Stimulated activated naive CD8-positive, alpha-beta T cell treated with anti-CD3 and anti-CD28 coated beads, Interleukin-15, Interleukin-2, amounts not matched to agents 100 U/mL and 50 U/mL, for 24 hours (primary cell): ENCODE data around the gene EIPR1.
"Not testable (repeated sequence)": the region's sequence is repeated elsewhere in the genome, so short reads cannot be mapped to it uniquely, and the experiment has no call there.

Experiments
- ATAC-seq: fragments of 150-1000 bp; cut with Tn5 transposase; one replicate; pipeline ENCODE4 v1.10.0; 2021
- DNase-seq: peaks from one replicate; pipeline ENCODE4 v3.0.0; 2021

Gene EIPR1

DNA sequence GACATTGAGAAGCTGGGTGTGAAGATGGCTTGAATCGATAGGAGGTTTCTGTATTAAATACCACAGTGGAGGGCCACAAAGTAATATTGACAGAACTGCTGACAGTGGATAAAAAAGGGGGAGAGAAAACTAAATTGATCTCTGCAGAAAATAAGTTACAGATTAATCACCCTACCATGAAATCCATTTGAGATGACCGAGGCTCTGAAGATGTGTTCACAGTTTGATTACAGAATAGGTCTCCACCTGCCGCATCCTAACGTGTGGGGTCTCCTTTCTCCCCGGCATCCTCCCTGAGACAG, 165.6 kb downstream of the EIPR1 start:
- no peak for DNase-seq
- ATAC-seq, result no peak

DNA sequence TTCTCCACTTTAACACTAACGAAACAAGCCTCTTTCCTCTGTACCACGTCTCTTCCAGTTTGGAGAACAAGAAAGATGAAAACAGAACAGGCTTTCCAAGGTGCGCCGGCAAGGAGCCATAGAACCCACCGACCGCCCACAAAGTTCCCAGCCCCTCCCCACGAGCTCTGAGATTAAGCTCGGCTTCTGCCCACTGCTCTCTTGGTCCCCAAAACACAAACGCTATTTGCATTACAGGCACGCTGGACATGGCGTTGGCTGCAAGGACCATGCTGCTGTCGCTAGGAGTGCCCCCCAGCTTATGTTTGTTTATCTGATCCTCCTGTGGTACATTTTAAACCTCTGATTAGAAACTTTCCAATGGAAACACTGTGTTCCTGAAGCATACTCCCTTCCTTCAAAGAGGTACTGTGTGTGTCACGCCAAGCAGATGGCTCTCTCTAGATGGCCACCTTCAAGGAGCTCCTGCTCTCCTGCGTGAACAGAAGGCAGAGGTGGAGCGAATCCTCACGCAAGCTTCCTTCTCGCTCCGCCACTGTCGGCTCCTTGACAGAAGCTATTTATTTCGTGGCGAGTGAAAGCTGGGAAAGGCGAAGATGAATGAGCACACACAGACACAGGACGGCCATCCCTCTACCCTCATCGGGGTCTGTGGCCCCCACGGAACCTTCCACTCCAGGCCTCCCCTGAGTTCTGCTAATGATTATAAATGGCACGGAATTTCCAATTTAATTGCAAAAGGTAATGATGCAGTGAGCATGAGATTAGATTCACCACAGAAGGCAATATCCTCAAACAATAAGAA, 166.2 kb downstream of the EIPR1 start:
- DNase-seq (no peak), ATAC-seq (no peak)

DNA sequence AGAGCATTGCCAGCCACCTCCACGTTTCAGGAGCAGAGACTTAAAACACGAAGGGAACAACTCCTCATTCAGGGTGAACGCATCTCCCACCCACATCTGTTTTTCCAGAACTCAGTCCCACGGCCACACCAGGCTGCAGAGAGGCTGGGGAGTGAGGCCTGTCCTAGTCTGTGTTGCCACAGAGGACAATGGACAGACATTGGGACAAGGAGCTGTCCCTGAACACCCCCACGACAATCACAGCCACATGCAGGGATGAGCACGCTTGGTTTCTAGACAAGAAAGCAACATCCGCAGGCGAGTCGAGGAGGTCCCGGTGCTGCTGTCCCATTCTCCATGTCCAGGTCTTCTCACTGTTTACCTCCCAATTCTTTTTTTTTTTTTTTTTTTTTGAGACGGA, 167.4 kb downstream of the EIPR1 start:
- no peak for ATAC-seq
- no peak for DNase-seq

DNA sequence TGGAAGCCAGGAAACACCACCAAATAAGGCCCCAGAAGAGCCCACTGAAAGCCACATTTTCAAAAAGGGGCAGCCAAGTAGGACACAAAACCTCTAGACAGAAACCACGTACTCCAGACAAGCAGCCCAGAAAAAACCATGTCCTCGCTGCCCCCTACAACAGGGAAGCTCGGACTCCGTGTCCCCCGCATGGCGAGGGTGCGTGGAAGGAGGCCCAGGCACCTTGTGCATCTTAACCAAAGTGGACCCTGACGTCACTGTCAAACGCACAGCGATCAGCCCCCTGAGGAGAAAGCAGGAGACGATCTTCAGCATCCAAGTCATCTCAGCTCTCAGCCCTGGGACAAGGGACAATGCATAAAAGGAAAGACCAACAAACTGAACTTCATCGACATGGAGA, 168.4 kb downstream of the EIPR1 start:
- DNase-seq, result no peak
- ATAC-seq, result no peak

DNA sequence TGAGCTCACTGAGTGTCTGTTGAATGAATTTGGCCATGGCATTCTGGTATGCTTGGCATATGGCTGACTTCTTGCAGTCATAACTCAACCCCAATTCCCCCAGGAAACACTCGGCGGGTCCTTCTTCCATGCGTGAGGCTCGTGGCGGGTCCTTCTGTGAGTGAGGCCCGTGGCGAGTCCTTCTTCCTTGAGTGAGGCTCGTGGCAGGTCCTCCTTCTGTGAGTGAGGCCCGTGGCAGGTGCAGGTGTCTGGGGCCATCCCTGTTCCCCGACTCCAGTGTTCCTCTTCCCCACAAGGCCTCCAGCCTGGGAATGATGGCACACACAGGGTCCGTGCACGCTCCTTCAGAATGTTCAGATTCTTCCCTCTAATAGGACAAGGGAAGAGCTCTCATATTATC, 169.0 kb downstream of the EIPR1 start:
- ATAC-seq (no peak), DNase-seq (no peak)

DNA sequence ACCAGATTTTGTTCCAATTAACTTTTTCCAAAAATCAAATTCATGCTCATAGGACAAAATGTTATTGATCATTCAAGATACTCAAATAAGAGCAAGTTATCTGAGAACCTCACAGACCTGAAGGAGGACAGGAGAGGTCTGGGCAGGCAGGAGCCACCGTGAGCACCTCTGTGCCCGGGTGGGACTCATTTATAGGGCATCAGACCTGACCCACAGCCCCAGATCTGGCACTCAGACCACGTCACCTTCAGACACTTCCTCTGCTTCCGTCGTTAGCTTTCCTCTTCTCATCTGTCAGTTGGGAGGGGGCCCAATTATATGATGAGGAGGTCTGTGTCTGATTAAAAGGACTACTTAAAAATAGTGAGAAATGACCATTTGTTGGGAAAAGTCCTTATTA, 169.4 kb downstream of the EIPR1 start:
- DNase-seq (no peak), ATAC-seq (no peak)

DNA sequence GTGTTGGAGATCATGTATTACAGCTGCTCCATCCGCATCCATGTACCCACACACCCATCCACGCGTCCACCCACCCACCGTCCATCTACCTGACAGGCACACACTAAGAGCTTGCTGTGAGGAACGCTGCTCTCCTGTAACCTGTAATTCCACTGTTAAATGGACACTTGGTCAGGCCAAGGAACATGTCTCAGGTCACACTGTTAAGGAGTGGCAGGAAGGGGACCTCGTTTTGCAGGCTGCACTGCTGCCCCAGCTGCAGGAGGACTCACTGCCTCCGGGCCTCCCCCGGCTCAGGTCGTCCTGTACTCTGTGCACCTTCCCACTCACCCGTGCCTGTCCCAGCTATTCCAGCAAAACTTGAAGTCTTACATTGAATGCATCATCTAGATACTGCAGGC, 170.5 kb downstream of the EIPR1 start:
- ATAC-seq (no peak), DNase-seq (no peak)

DNA sequence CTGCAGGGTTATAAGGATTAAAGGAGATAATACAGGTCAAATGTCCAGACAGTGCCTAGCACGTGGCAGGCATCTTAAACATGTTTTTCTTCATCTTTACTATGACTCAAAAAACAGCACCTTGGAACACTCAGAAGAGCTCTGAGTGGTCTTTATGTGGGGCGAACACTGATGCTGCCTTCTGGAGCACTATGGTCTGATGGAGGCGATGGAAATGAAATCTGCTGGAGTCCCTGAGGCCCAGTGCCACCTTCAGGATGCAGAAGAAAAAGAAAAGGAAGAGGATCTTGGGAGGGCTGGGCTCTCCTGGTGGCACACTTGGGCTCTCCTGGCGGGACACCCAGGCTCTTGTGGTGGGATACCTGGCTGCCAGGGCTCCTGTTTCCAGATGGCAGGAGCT, 171.8 kb downstream of the EIPR1 start:
- DNase-seq, result no peak
- ATAC-seq, result no peak

DNA sequence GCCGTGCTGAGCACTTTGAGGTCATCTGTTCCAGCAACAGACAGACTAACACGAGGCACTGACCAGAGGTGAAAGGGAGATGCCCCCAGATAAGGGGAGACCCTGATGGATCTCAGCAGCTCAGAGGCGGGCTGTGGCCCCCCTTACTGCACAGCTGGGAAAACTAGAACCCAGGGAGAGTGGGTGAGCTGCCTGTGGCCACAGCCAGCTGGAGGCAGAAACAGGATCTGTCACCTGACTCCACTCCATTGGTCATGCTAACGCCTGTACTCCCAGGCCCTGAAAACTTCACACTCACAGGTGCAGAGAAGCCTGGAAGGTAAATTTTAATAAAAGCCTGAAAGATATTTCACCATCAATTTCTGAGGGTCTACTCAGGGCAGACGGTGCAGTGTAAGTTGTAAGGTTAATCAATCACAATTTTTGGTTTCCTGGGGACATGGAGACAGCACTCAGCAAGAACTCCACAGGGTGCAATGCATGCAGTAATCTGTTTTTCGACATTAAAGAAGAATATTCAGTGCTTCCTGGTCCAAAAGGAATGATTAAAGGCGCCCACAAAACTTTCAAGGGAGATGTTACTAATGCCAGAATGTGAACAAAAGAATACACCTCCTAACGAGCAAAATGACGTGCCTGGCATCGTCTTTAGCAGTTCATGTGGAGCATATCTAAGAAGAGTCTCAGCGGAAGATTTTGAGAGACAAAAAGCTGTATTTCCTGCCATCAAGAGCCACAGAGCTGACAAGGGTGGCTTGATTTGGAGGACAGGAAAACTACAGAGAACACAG, 173.4 kb downstream of the EIPR1 start:
- DNase-seq (no peak), ATAC-seq (no peak)

DNA sequence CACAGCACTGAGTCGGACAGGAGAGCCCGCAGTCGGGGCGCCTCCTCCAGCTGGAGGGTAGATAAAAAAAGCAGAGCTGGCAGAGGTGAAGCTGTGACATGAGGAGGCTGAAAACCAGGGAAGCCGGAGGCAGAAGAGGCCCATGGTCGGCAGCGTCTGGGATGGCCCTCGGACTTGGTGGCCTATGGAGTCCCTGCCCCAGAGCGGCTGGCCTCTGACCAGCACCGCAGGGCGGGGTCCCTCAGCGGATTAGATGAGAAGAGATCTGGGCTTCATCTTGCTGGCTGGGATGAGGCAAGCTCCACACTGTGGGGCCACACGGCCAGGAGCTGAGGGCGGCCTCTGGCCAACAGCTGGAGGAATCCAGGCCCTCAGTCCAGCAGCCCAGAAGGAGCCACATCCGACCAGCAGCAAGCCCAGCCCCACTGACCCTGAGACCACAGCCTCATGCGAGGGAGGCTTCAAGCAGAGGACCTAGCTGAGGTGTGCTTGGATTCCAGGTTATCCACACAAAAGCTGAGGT, 174.1 kb downstream of the EIPR1 start:
- ATAC-seq (no peak), DNase-seq (no peak)

DNA sequence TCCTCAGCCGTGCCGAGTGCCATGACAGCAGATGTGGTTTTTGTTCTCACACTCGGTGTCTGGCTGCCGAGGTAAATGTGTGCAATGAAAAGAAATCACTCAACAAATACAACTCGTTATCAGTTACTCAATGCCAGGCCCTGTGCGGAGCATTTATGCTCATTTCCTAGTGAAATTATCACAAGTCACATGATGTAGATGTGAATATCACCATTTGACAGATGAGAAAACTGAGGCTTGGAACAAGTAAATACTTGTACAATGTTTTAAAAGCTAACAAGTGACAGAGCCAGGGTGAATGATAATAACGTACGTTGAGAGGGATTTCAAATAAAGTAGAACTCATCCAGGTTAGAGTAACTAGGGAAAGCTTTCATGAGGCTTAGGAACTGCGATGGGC, 174.7 kb downstream of the EIPR1 start:
- DNase-seq (no peak), ATAC-seq (no peak)

DNA sequence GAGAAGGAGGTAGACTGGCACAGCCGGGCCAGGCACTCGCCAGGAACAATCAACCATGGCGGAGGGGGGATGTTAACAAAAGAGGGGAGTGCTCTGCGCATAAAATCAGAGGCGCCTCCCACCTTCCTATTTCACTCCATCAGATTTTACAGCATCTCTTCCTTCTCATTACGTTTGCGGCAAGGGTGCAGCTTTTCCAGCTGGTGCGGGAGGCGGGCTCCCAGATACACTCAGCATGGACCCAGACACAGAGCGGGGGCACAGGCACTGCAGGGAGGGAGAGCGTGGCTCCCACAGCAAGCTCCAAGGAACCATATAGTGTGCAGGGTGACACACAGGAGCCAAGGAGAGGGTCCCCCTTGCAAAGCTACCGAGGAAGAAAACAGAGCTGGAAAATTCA, 176.3 kb downstream of the EIPR1 start:
- ATAC-seq, result no peak
- DNase-seq, result no peak

DNA sequence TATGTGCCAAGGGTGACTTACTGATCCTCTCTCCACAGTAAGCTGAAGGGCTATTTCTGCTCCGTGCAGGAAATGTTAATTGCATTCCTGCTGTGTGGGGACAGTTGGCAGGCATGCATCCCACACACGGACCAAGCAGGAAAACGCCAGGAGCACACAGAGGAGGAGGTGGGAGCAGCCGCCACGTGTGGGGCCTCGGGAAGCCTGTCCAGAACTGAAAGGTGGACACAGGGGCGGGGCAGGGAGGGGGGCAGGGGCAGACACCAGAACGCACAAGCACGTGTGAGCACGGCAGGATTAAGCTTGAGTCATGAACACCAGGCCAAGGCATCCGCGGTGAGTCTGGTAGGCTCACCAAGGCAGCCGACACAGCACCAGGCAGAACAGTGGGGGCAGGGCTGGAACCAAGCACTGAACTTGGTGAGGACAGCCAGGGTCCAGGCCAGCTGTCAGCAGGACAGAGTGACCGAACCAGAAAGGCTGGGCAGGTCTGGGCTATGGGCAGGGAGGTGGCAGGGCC, 177.1 kb downstream of the EIPR1 start:
- DNase-seq, result no peak
- ATAC-seq, result no peak

DNA sequence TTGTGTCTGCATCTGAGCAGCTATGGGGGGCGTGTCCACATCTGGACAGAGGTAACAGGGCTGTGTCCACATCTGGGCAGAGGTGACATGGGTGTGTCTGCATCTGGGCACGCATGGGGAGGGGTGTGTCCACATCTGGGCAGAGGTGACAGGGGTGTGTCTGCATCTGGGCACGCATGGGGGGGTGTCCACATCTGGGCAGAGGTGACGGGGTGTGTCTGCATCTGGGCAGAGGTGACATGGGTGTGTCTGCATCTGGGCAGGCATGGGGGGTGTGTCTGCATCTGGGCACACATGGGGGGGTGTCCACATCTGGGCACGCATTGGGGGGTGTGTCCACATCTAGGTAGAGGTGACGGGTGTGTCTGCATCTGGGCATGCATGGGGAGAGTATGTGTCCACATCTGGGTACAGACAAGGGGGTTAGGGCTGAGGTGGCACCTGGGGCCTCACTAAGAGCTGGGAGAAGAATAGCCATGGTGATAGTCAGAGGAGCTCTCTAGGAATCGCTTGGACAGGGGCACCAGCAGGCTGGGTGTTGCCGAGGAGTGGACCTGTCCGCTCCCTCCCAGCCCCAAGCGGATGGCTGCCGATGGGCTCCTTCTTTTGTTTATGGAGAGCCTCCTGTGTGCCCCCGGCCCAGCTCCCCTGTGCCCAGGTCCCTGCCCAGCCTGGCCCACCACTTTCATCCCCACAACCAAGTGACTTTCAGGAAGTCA, 177.8 kb downstream of the EIPR1 start:
- DNase-seq, result no peak
- ATAC-seq, result peak; percentile 12

DNA sequence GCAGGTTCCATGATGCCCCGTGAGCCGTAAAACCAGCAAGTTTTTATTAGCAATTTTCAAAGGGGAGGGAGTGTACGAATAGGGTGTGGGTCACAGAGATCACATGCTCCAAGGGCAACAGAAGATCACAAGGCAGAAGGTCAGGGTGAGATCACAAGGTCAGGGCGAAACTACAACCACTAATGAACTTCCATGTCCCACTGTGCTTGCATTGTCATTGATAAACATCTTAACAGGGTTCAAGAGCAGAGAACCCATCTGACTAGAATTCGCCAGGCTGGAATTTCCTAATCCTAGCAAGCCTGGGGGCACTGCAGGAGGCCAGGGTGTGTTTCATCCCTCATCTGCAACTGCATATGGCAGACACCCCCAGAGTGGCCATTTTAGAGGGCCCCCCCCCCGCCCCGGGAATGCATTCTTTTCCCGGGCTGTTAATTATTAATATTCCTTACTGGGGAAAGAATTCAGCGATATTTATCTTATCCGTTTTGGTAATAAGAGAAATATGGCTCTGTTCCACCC, 178.9 kb downstream of the EIPR1 start:
- not testable (repeated sequence) for ATAC-seq

DNA sequence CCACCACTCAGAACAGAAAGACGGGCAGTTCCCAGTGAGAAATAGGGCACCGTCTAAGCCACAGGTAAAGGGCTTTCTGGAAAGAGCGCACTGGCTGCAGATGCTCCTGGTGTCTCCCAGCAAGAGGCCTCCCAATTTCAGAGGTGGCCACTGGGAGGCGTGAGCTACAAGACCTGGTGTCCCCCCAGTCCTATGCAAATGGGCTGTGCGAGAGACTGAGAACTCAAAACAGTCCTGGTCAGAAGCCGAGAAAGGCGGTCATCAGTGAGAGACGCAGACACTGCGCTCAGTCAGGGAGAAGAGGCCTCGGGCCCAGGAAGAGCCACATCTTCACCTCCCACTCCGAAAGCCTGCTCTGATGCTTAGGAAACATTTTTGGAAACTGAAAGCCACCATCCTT, 179.5 kb downstream of the EIPR1 start:
- no peak for DNase-seq
- ATAC-seq, result peak; percentile 44

More for the DNA sequence above, 178.9 kb downstream of the EIPR1 start:
- DNase-seq, result not testable (repeated sequence)

DNA sequence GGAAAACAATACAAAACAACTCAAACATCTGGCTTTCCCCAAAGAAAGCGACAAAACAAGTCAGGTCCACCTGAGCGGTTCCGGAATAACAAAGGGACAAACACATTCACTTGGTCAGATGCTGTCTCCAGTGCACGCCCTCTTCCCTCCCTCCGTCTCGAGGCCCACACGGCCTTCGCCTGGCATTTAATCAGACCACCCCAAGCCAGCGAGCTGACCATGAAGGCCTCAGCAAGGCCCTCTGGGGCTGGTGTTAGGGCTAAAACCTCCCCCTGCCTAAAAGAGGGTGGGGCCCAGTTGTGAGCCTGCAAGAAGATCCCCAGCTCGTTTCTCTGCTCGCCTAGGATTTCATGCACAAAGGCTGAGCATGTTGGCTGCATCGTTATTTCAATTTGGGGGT, 180.3 kb downstream of the EIPR1 start:
- DNase-seq, result no peak
- no peak for ATAC-seq

DNA sequence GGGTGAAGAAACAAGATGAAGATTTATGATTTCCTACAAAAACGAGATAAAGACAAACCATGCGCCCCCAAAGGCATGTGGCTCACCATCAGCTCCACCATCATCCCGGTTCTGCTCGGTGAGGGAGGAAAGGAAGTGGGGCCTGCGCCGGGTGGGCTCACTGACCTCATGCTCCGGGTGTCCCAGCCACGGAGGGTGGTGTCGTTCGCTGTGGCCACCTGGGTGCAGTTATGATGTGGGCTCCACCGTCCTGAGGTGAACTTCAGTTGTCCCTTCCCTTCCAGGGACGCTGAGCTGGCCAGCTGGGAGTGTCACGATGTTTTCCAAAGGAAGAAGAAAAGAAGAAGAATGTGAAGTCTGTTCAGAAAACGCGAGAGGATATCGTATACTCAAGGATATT, 180.9 kb downstream of the EIPR1 start:
- DNase-seq (no peak), ATAC-seq (no peak)

DNA sequence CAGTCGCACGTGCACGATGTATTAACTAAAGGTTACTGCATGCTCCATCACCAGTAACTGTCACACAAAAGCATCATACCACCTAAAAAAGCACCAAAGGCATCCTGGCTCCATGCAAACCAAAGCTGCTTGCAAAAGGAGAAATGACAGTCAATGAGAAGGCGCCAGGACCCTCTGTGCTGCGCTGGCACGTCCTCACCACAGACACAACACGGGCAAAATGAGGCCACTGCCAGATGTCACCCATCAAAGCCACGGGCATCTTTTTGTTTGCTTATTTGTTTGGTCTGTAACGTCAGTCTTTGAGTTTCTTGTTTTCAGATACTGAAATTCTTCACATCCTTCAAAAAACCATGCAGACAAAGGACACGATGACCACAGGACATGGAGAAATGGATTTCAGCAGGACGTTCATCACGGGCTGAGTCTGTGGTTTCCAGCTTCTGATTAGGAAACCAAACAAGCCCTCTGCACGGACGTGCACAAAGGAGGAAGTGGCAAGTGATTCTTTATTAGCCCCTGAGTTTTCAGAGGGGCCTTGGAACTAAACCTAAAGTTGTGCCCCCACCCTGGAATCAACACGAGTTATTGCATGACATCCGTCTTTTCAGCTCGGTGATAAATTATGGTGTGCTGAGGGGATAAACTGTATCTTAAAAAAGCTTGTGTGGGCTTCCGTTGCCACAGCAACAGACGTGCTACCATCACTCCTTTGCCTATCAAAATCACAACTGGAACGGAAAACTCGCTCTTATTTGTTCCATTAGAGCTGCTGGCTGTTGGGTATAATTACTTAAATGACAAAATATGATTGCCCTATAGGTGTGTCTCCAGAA, 181.8 kb downstream of the EIPR1 start:
- DNase-seq (no peak), ATAC-seq (no peak)

DNA sequence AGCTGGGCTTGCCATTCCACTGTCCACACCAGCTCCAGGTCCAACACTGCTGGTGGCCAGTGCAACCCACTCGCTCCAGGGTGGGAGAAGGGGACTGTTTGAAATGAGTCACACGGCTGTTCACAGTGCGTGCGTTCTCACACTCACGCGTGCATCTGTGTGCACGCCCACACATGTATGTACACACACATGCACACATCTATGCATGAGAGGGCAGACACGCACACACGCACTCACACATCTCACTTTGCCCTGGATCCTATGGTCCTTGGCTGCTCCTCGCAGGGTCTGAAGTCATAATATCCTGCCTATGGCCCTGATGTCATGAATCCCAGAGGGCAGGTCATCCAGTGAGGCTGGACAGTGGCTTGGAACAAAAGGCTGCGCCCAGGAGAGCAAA, 182.8 kb downstream of the EIPR1 start:
- ATAC-seq (no peak), DNase-seq (no peak)
